ENCODE measurements around the gene ABCC2.
"Not testable (repeated sequence)": the region's sequence is repeated elsewhere in the genome, so short reads cannot be mapped to it uniquely, and the experiment has no call there.

Gene ABCC2

GRCh38 chr10:99782447-99783286 is at the start of gene ABCC2:
Gene ABCC2, plus strand, starts transcription at chr10:99782640. Its CDS starts 205 bp downstream, at chr10:99782845.
- Mint-ChIP-seq H3K36me3 (peaks cover 2 to 27% of the 10 kb centered on the region in 2 donors), H3K27ac (no peak within 1 kb of the TSS), H3K4me3 (no peak within 1 kb of the TSS), H3K4me1 (peaks cover 12 to 18% of the 10 kb centered on the region in 2 donors), H3K9me3 (no peaks in the 10 kb centered on the region), H3K27me3 (no peaks in the 10 kb centered on the region)
- ATAC-seq (replicated peaks) (no peak), DNase-seq (no peak)

- ATAC-seq (replicated peaks) (no peak), DNase-seq (no peak)
- Mint-ChIP-seq H3K27ac (no peak overlapping the region), H3K27me3 (no peaks in the 10 kb centered on the region), H3K4me1 (peaks cover 12 to 37% of the 10 kb centered on the region in 2 donors), H3K36me3 (peaks cover 22 to 36% of the 10 kb centered on the region in 2 donors), H3K4me3 (peak overlapping the region; percentile 72 to 80), H3K9me3 (no peaks in the 10 kb centered on the region)
Observed at GRCh38 chr10:99733366-99733765, 49.1 kb upstream of the ABCC2 start.

GRCh38 chr10:99734111-99734510 is 48.3 kb upstream of the ABCC2 start:
- Mint-ChIP-seq H3K4me1 (peaks cover 12 to 35% of the 10 kb centered on the region in 2 donors), H3K4me3 (peak overlapping the region; percentile 14 to 17), H3K36me3 (peaks cover 21 to 36% of the 10 kb centered on the region in 2 donors)
- DNase-seq; H3K27me3 Mint-ChIP-seq; ATAC-seq (replicated peaks); H3K9me3 Mint-ChIP-seq; H3K27ac Mint-ChIP-seq: not testable (repeated sequence)

GRCh38 chr10:99740260-99740659 is 42.2 kb upstream of the ABCC2 start:
- no peak overlapping the region for H3K4me3 Mint-ChIP-seq
- ATAC-seq (replicated peaks) (no peak), DNase-seq (no peak)
- H3K4me1 Mint-ChIP-seq: peaks cover 9 to 13% of the 10 kb centered on the region in 2 donors
- peaks cover 52 to 65% of the 10 kb centered on the region in 2 donors for H3K36me3 Mint-ChIP-seq
- peaks cover 4 to 7% of the 10 kb centered on the region in 2 donors for H3K9me3 Mint-ChIP-seq
- no peak overlapping the region for H3K27ac Mint-ChIP-seq
- H3K27me3 Mint-ChIP-seq: no peaks in the 10 kb centered on the region

- Mint-ChIP-seq H3K36me3 (peaks cover 55 to 68% of the 10 kb centered on the region in 2 donors), H3K27ac (no peak overlapping the region), H3K4me3 (no peak overlapping the region), H3K27me3 (no peaks in the 10 kb centered on the region), H3K4me1 (peaks cover 9 to 15% of the 10 kb centered on the region in 2 donors), H3K9me3 (peaks cover 4 to 7% of the 10 kb centered on the region in 2 donors)
- no peak for ATAC-seq (replicated peaks)
- no peak for DNase-seq
Observed at GRCh38 chr10:99740933-99741559, 41.4 kb upstream of the ABCC2 start.

GRCh38 chr10:99742254-99742653 is 40.2 kb upstream of the ABCC2 start:
- DNase-seq (no peak), ATAC-seq (replicated peaks) (no peak)
- H3K27ac Mint-ChIP-seq: no peak overlapping the region
- H3K9me3 Mint-ChIP-seq: peaks cover 4 to 7% of the 10 kb centered on the region in 2 donors
- no peak overlapping the region for H3K4me3 Mint-ChIP-seq
- peaks cover 53 to 62% of the 10 kb centered on the region in 2 donors for H3K36me3 Mint-ChIP-seq
- H3K27me3 Mint-ChIP-seq: no peaks in the 10 kb centered on the region
- peaks cover 9 to 15% of the 10 kb centered on the region in 2 donors for H3K4me1 Mint-ChIP-seq

GRCh38 chr10:99742701-99743100 is 39.7 kb upstream of the ABCC2 start:
- no peak overlapping the region for H3K27ac Mint-ChIP-seq
- no peaks in the 10 kb centered on the region for H3K27me3 Mint-ChIP-seq
- H3K4me1 Mint-ChIP-seq: peaks cover 9 to 15% of the 10 kb centered on the region in 2 donors
- ATAC-seq (replicated peaks) (no peak), DNase-seq (no peak)
- H3K9me3 Mint-ChIP-seq: peaks cover 4 to 7% of the 10 kb centered on the region in 2 donors
- no peak overlapping the region for H3K4me3 Mint-ChIP-seq
- peaks cover 48 to 58% of the 10 kb centered on the region in 2 donors for H3K36me3 Mint-ChIP-seq

- ATAC-seq (replicated peaks) (no peak), DNase-seq (no peak)
- Mint-ChIP-seq H3K27ac (no peak overlapping the region), H3K27me3 (no peaks in the 10 kb centered on the region), H3K36me3 (peaks cover 55 to 65% of the 10 kb centered on the region in 2 donors), H3K4me1 (peaks cover 11 to 21% of the 10 kb centered on the region in 2 donors), H3K9me3 (peaks cover 4 to 7% of the 10 kb centered on the region in 2 donors), H3K4me3 (no peak overlapping the region)
Observed at GRCh38 chr10:99743841-99744240, 38.6 kb upstream of the ABCC2 start.

GRCh38 chr10:99746166-99746565 is 36.3 kb upstream of the ABCC2 start:
- DNase-seq; H3K27me3 Mint-ChIP-seq; H3K4me3 Mint-ChIP-seq; H3K27ac Mint-ChIP-seq; ATAC-seq (replicated peaks); H3K9me3 Mint-ChIP-seq: not testable (repeated sequence)
- H3K36me3 Mint-ChIP-seq: peaks cover 42 to 51% of the 10 kb centered on the region in 2 donors
- peaks cover 11 to 16% of the 10 kb centered on the region in 2 donors for H3K4me1 Mint-ChIP-seq

GRCh38 chr10:99748823-99749451 is 33.5 kb upstream of the ABCC2 start:
- Mint-ChIP-seq H3K27ac (no peak overlapping the region), H3K36me3 (peaks cover 24 to 39% of the 10 kb centered on the region in 2 donors)

GRCh38 chr10:99750641-99751040 is 31.8 kb upstream of the ABCC2 start:
- Mint-ChIP-seq H3K36me3 (peaks cover 22 to 37% of the 10 kb centered on the region in 2 donors), H3K4me3 (no peak overlapping the region), H3K9me3 (no peaks in the 10 kb centered on the region), H3K27me3 (no peaks in the 10 kb centered on the region), H3K4me1 (peaks cover 2 to 7% of the 10 kb centered on the region in 2 donors), H3K27ac (no peak overlapping the region)
- no peak for DNase-seq
- ATAC-seq (replicated peaks): no peak

More at GRCh38 chr10:99748823-99749451, 33.5 kb upstream of the ABCC2 start:
- DNase-seq: no peak
- no peak for ATAC-seq (replicated peaks)
- Mint-ChIP-seq H3K4me3 (no peak overlapping the region), H3K9me3 (no peaks in the 10 kb centered on the region), H3K4me1 (peaks cover 4 to 11% of the 10 kb centered on the region in 2 donors), H3K27me3 (no peaks in the 10 kb centered on the region)

GRCh38 chr10:99754670-99755069 is 27.8 kb upstream of the ABCC2 start:
- ATAC-seq (replicated peaks): no peak
- Mint-ChIP-seq H3K27ac (no peak overlapping the region), H3K27me3 (no peaks in the 10 kb centered on the region), H3K36me3 (peaks cover 33 to 47% of the 10 kb centered on the region in 2 donors), H3K9me3 (no peaks in the 10 kb centered on the region), H3K4me1 (no peaks in the 10 kb centered on the region), H3K4me3 (no peak overlapping the region)
- no peak for DNase-seq

- no peak overlapping the region for H3K27ac Mint-ChIP-seq
- no peaks in the 10 kb centered on the region for H3K4me1 Mint-ChIP-seq
- H3K36me3 Mint-ChIP-seq: peaks cover 42 to 59% of the 10 kb centered on the region in 2 donors
- no peaks in the 10 kb centered on the region for H3K27me3 Mint-ChIP-seq
- ATAC-seq (replicated peaks) (no peak), DNase-seq (no peak)
- H3K4me3 Mint-ChIP-seq: no peak overlapping the region
- no peaks in the 10 kb centered on the region for H3K9me3 Mint-ChIP-seq
Observed at GRCh38 chr10:99756159-99756558, 26.3 kb upstream of the ABCC2 start.

- Mint-ChIP-seq H3K36me3 (peaks cover 55 to 66% of the 10 kb centered on the region in 2 donors), H3K4me1 (no peaks in the 10 kb centered on the region), H3K9me3 (peaks cover 0 to 5% of the 10 kb centered on the region in 2 donors), H3K4me3 (no peak overlapping the region), H3K27me3 (no peaks in the 10 kb centered on the region), H3K27ac (no peak overlapping the region)
- ATAC-seq (replicated peaks) (no peak), DNase-seq (no peak)
Observed at GRCh38 chr10:99758211-99758891, 24.1 kb upstream of the ABCC2 start.

All from stimulated activated naive B cell treated with anti-CD40 and anti-IgM and Interleukin-4, amounts not matched to agents 10 μg/mL and 1 μg/mL and 100 μg/mL, for 72 hours (primary cell).